DLD1 (cell line): ENCODE results near the gene SMIM35.

Experiments used
- in situ Hi-C: cut with HindIII; loops from 2 replicates; pipeline ENCODE4 v1.10.0; 2017; ENCODE audit warnings: low sequenced_read_pairs

Gene SMIM35

GRCh38 chr11:118082880-118083552, 3.7 kb downstream of the SMIM35 start:
- in situ Hi-C loops, result no loop called here

GRCh38 chr11:118081241-118081958, 5.4 kb downstream of the SMIM35 start:
- in situ Hi-C loops, result no loop called here

GRCh38 chr11:118080296-118080695, 6.5 kb downstream of the SMIM35 start:
- in situ Hi-C loops, result no loop called here

- in situ Hi-C loops, result no loop called here
Measured at GRCh38 chr11:118079491-118079890, 7.3 kb downstream of the SMIM35 start.

- in situ Hi-C loops, result no loop called here
Measured at GRCh38 chr11:118078911-118079411, 7.8 kb downstream of the SMIM35 start.

- in situ Hi-C loops, result no loop called here
Measured at GRCh38 chr11:118076754-118077281, 9.9 kb downstream of the SMIM35 start, which contains the start of gene TMPRSS4. TMPRSS4 (plus strand) TSS chr11:118077078; CDS start chr11:118077303, 225 bp downstream.

- in situ Hi-C loops, result loop anchor here (25.0 kb wide), 1 partner anchor 262 kb away; the partner anchor contains the start of gene FXYD2
Measured at GRCh38 chr11:118074785-118075184, 12.0 kb downstream of the SMIM35 start.

GRCh38 chr11:118074091-118074685, 12.6 kb downstream of the SMIM35 start:
- in situ Hi-C loops, result loop anchor here (25.0 kb wide), 1 partner anchor 262 kb away; the partner anchor contains the start of gene FXYD2

- in situ Hi-C loops, result loop anchor here (25.0 kb wide), 1 partner anchor 261 kb away; the partner anchor contains the start of gene FXYD2
Measured at GRCh38 chr11:118073554-118073953, 13.2 kb downstream of the SMIM35 start.

- in situ Hi-C loops, result loop anchor here (25.0 kb wide), 1 partner anchor 259 kb away; the partner anchor contains the start of gene FXYD2
Measured at GRCh38 chr11:118071416-118072030, 15.2 kb downstream of the SMIM35 start.

- in situ Hi-C loops, result loop anchor here (25.0 kb wide), 1 partner anchor 257 kb away; the partner anchor contains the start of gene FXYD2
Measured at GRCh38 chr11:118068945-118069612, 17.7 kb downstream of the SMIM35 start.

GRCh38 chr11:118068206-118068944, 18.4 kb downstream of the SMIM35 start:
- in situ Hi-C loops, result loop anchor here (25.0 kb wide), 1 partner anchor 256 kb away; the partner anchor contains the start of gene FXYD2

GRCh38 chr11:118067006-118067405, 19.8 kb downstream of the SMIM35 start:
- in situ Hi-C loops, result loop anchor here (25.0 kb wide), 1 partner anchor 255 kb away; the partner anchor contains the start of gene FXYD2

- in situ Hi-C loops, result loop anchor here (25.0 kb wide), 1 partner anchor 253 kb away; the partner anchor contains the start of gene FXYD2
Measured at GRCh38 chr11:118065384-118065783, 21.4 kb downstream of the SMIM35 start.

GRCh38 chr11:118064956-118065355, 21.8 kb downstream of the SMIM35 start:
- in situ Hi-C loops, result loop anchor here (25.0 kb wide), 1 partner anchor 253 kb away; the partner anchor contains the start of gene FXYD2

GRCh38 chr11:118062631-118063030, 24.1 kb downstream of the SMIM35 start:
- in situ Hi-C loops, result loop anchor here (25.0 kb wide), 1 partner anchor 250 kb away; the partner anchor contains the start of gene FXYD2

- in situ Hi-C loops, result loop anchor here (25.0 kb wide), 1 partner anchor 250 kb away; the partner anchor contains the start of gene FXYD2
Measured at GRCh38 chr11:118062181-118062580, 24.6 kb downstream of the SMIM35 start.

- in situ Hi-C loops, result loop anchor here (25.0 kb wide), 1 partner anchor 249 kb away; the partner anchor contains the start of gene FXYD2
Measured at GRCh38 chr11:118061586-118062125, 25.1 kb downstream of the SMIM35 start.
